Erythroblast (primary cell): Measurements from ENCODE around the gene NF1.
"Not testable (repeated sequence)": the region's sequence is repeated elsewhere in the genome, so short reads cannot be mapped to it uniquely, and the experiment has no call there.

Source experiments
- DNase-seq, 2 experiments: peaks; one replicate each; lab custom pipeline; 2025; lab: John Stamatoyannopoulos, UW
- GATA1 ChIP-seq: IDR thresholded peaks from 2 replicates; pipeline ENCODE4 v1.6.1; 2011; ENCODE audit warnings: low read depth, mild to moderate bottlenecking, control low read depth, low read length, moderate library complexity
- POLR2A ChIP-seq: IDR thresholded peaks from 2 replicates; pipeline ENCODE4 v1.6.1; 2011; ENCODE audit warnings: mild to moderate bottlenecking, low read length

NF1 gene

DNA sequence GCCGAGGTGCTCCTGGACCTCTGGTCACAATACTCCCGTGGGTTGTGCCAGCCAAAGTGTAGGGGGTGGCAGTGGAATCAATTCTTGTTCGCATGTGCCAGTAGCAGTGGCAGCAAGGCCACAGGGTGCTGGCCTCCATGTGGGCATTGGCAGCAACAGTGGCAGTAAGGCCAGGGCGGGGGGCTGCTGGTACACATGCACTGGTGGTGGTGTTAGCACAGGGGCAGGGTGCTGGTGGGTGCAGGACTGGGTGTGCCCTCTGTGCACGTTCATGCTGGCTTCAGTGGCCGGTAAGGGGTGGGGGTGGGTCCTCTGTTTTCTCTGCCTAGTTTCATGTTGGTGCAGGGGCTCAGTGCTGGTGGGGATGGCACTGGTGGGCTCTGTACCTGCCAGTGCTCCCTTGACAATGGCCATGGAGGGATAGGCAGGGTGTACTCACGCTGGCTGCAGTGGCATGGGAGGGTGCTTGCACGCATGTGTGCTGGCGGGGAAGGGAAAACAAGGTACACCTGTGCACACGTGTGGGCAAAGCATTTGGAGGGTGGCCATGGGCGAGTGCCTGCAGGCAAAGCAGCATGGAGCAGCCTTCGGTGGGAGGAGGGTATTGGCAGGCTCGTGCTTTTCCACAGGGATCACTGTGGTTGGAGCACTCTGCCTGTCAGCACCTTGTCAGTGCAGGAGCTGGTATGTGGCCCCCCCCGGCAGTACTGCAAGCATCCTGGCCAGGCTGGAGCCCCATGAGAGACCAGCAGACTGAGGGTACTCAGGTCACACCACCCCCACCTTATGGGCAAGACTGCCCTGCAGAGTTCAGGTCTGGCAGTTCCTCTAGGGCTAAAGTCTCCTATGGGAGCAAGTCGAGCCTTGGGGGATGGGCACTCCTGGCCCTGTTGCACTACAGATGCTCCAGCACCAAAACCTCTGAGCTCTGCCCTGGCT, 35.8 kb downstream of the NF1 start:
- no peak for DNase-seq
- TF ChIP-seq POLR2A (no peak), GATA1 (no peak)

DNA sequence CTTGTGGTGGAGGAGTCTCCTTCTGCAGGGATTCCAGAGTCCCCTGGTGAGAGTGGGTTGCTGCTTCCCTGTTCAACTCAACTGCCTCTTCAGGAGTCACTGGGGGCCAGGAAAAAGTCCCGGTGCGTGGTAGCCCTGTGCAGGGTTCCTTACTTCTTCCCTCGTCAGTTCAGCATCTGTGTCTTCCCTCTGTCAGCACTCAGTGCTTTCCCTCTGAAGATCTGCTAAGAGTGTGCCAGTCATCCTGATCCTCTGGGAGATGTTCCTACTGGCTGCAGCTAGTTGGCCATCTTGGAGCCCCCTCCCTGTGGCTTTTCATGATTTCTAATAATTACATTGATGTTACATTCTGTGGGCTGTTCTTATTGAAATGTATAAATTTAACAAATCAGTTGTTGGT, 36.5 kb downstream of the NF1 start:
- TF ChIP-seq POLR2A = no peak
- no peak for TF ChIP-seq GATA1
- no peak for DNase-seq

DNA sequence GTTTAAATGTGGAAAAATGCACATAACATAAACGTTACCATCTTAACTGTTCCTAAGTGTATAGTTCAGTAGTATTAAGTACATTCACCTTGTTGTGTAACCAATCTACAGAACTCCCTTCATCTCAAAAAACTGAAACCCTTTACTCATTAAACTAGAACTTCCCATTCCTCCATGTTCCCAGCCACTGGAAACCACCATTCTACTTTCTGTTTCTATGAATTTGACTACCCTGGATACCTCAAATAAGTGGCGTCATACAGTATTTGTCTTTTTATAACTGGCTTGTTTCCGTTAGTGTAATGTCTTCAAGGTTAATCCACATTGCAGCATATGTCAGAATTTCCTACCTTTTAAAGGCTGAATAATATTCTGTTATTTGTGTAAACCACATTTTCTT, 38.2 kb downstream of the NF1 start:
- TF ChIP-seq POLR2A = no peak
- no peak for TF ChIP-seq GATA1
- DNase-seq = no peak

DNA sequence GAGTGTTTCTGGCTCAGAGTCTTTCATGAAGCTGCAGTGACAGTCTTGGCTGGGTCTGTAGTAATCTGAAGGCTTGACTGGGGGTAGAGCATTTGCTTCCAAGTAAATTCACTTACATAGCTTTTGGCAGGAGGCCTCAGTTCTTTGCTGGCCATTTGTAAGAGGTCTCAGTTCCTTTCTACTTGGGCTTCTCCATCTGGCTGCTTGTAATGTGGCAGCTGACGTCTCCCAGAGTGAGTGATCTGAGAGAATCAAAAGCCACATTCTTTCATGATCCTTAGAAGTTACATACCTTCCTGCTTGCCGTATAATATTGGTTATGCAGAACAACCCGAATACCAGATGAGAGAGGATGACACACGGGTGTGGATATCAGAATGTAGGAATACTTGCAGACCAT, 39.8 kb downstream of the NF1 start:
- TF ChIP-seq GATA1 (no peak), POLR2A (no peak)
- DNase-seq = no peak

DNA sequence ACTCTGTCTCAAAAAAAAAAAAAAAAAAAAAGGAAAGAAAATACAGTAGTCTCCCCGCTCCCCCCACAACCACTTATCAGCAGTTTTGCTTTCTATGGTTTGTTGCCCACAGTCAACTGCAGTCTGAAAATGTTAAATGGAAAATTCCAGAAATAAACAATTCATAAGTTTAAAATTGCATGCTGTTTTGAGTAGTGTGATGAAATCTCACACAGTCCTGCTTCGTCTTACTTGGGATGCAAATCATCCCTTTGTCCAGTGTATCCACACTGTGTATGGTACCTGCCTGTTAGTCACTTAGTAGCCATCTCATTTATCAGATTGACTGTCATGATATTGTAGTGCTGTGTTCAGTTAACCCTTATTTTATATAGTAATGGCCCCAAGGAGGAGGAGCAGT, 41.5 kb downstream of the NF1 start:
- TF ChIP-seq GATA1 (no peak), POLR2A (no peak)
- no peak for DNase-seq

DNA sequence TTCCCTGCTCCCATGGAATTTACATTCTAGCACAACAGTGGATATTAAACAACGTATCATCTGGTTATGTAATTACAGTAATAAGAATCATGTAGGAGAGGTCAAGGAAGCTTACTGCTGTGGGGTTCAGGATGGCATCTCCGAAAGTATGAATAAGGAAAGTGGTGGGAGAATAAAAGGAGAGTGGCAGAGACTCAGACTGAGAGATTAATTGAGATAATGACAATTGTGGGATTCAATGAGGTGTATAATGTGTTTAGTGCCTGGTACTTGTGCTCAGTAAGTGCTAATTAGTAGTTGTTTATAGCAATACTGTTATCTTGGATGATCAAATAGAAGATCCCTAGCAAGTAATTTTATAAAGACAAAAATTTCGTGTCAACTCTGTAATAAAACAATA, 45.3 kb downstream of the NF1 start:
- TF ChIP-seq GATA1 (no peak), POLR2A (no peak)
- DNase-seq = no peak

DNA sequence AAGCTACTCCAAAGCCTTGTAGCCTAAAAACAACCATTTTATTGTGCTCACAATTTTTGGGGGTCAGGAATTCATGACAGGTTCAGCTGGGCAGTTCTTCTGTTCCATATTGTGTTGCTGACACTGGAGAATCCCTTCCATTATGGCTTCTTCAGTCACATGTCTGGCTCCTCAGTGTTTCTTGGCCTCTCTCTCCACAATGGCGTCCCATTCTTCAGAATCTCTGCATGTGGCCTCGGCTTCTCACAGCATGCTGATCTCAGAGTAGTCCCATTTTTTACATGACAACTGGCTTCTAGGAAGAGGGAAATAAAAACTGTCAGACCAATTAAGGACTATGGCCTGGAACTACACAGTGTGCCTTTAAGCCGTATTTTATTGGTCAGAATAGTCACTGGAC, 49.7 kb downstream of the NF1 start:
- TF ChIP-seq GATA1 (no peak), POLR2A (no peak)
- DNase-seq = no peak

DNA sequence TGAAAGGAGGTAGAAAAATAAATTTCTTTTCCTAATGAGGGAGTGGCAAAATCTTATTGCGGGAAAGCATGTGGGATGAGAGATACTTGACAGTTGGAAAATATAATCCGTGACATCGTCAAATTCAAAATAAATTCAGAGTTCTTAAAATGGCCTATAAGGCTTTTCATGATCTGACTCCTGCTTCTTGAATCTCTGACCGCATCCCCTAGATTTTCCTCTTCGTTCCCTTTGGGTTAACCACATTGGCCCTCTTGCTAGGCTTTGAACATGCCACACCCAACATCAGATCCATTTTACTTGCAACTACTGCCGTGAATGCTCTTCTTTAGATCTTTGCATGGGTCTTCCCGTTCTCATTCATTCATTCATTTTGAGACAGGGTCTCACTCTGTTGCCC, 50.1 kb downstream of the NF1 start:
- DNase-seq = no peak
- TF ChIP-seq GATA1 (no peak), POLR2A (no peak)

DNA sequence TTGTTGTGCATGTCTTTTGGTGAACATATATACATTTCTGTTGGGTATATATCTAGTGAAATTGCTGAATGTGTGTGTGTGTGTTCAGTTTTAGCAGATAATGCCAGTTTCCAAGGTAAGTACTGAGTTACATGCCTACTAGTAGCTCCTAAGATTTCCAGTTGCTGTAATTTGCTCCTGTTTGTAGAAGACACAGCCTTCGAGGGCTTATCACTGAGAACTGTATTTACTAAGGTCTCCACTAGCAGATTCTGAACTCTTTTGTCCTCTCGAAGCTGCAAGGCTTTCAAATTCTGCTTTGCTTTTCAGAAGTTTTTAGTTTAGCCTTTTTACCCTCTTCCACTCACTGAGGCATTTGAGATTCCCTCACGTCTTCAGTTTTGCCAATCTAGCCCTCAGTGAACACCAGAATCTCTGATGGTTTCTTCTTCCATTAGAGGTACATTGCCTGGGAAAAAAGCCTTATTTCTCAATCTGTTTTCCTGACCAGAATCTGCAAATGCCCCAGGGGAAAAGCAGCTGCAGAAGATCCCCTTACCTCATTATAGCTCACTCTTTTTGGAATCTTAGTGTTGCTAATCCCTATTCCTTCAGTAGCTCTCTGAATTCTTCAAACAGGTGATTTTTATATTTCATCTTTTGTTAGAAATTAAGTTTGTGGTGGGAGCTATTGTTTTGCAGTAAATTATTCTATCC, 52.9 kb downstream of the NF1 start:
- no peak for TF ChIP-seq POLR2A
- TF ChIP-seq GATA1 = no peak
- no peak for DNase-seq

DNA sequence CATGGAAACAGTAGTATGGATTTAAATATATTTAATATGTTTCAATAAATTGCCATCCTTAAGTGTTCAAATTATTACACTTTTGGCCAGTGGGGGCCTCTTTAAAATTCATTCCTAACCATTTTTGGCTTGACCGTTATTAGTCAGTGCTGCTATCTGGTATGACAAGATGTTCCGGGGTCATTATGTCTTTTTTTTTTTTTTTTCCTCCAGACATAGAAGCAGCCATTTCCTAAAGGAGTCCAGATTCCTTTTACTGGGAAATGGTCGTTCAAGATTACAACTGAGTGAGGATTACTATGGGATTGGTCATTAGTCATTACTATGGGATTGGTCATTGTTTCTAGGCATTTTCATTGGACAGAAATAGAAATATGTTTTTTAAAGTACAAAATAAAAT, 53.4 kb downstream of the NF1 start:
- no peak for TF ChIP-seq POLR2A
- TF ChIP-seq GATA1 = no peak
- DNase-seq = no peak

DNA sequence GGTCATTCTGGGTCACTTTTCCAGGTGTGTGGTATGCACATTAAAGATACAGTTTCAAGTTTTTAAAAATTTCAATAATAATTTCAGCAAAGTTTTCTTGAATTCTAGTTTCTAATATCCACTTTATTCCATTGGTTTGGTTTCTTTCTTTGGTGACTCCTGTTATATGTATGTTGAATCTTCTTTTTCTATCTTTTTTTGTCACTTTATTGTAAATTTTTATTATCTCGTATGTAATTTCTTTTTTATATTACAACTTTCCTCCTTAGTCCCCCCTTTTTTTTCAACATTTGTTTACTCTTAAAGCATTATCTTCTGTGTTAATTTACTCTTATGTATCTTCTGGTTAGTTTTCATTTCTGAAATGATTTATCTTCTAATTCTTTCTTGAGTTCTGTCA, 57.5 kb downstream of the NF1 start:
- no peak for DNase-seq
- TF ChIP-seq POLR2A (no peak), GATA1 (no peak)

DNA sequence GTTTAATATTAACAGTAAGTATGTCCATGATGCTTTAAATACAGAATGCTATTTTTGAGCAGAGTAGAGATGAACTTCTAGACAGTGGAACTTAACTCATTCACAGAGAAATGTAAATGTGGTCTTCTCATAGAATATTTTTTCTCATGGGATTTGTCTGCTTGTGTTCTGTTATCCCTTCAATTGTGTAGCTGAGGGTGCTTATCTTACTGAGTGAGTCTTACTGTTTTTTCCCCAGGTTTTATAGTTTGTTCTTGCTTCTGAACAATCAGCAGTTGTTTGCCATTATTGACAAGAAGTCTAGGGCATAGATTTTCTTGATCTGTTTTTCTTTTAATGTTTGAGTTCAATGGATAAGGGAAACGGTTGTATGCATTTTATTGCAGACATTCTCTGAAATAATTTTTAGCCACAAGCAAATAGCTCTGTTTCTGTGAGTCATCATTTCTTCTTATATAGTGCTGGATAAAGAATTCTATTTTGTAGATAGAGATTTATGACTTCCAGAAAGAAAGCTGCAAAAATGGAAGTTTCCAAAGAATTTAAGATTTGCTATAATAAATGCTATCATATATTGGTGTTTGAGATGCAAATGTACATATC, 60.5 kb downstream of the NF1 start:
- no peak for DNase-seq
- TF ChIP-seq GATA1 = no peak

DNA sequence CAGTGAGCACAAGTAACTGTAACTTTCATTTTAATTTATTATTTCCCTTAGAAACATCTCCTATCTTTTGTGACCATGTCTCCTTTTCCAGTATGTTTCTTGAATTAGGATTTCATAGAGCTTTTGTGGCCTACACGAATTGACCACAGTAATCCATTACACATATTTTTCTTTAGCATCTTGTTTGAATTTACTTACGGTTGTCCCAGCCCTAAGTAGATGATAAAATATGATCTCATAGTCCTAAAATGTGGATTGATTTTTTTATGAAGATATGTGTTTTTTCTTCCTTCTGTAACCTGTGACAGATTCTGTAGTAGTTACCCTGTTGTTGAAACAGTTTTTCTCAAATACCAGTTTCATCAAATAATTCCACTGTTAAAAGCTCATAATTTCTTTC, 61.5 kb downstream of the NF1 start:
- no peak for TF ChIP-seq GATA1
- TF ChIP-seq POLR2A = no peak
- DNase-seq = no peak

DNA sequence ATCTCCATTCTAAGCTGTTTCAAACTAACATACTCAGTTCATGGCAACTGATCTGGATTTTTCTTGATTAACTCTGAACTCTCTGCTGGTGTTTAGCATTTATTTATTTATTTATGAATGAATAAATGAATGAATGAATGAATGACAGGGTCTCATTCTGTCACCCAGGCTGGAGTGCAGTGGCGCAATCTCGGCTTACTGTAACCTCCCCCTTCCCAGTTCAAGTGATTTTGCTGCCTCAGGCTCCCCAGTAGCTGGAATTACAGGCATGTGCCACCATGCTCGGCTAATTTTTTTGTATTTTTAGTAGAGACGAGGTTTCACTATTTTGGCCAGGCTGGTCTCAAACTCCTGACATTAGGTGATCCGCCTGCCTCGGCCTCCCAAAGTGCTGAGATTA, 62.1 kb downstream of the NF1 start:
- not testable (repeated sequence) for DNase-seq

DNA sequence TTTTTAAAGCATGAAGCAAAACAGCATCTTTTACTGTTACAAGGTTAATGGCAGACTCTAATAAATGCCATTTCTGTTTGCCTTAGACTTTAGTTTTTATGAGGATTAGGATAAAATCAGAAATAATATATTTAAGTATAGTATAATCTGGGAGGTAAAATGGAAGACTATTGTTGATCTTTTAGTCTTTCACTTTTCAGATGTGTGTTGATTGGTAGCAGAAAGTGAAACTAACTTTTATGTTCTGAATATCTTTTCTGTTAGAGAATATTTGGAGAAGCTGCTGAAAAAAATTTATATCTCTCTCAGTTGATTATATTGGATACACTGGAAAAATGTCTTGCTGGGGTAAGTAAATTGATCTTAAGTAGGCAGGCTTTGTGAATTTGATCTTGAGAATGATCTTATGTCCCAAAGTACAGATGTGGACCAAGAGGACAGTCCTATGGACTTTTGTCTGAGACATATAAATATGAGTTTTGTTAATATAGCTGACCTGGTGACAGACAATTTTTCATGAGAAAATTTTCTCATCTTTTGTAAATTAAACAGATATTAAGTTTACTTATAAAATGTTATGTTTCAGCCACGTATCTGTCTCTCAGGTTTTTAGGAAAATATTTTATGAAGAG, 64.1 kb downstream of the NF1 start:
- DNase-seq = no peak
- no peak for TF ChIP-seq POLR2A
